Astrocyte of the spinal cord (primary cell): ENCODE results near the gene LUC7L3.
"Not testable (repeated sequence)": the region's sequence is repeated elsewhere in the genome, so short reads cannot be mapped to it uniquely, and the experiment has no call there.

ENCODE experiments used
- DNase-seq: peaks from one replicate; pipeline ENCODE4 v3.0.0; 2011; ENCODE audit warnings: low read depth, low spot score
- H3K4me3 ChIP-seq: 2 replicates; pipeline ENCODE4 v1.5.1; 2011; ENCODE audit warnings: low read depth, mild to moderate bottlenecking, low read length, moderate library complexity
- CTCF ChIP-seq: IDR thresholded peaks from 2 replicates; pipeline ENCODE4 v1.5.1; 2012; ENCODE audit warnings: low read depth, mild to moderate bottlenecking, low read length, inconsistent platforms
- in situ Hi-C: cut with HindIII; loops from 2 replicates; pipeline ENCODE4 v1.10.0; 2017; ENCODE audit warnings: low sequenced_read_pairs

LUC7L3 gene

GRCh38 chr17:50708050-50709000 is 11.1 kb upstream of the LUC7L3 start:
- in situ Hi-C loops, result no loop called here
- no peak for TF ChIP-seq CTCF
- H3K4me3 ChIP-seq, result peak overlapping the region; percentile 73
- peak; percentile 44 for DNase-seq

GRCh38 chr17:50709053-50709452 is 10.3 kb upstream of the LUC7L3 start:
- in situ Hi-C loops, DNase-seq, H3K4me3 ChIP-seq: not testable (repeated sequence)

- H3K4me3 ChIP-seq, result no peak overlapping the region
- no peak for DNase-seq
- in situ Hi-C loops, result no loop called here
- TF ChIP-seq CTCF, result no peak
These were observed 9.4 kb upstream of the LUC7L3 start for GRCh38 chr17:50710025-50710424.

- no peak for TF ChIP-seq CTCF
- in situ Hi-C loops, result no loop called here
- H3K4me3 ChIP-seq, result no peak overlapping the region
- DNase-seq, result no peak
These were observed 8.8 kb upstream of the LUC7L3 start for GRCh38 chr17:50710650-50711049.

- no peak for TF ChIP-seq CTCF
- no peak overlapping the region for H3K4me3 ChIP-seq
- in situ Hi-C loops, result no loop called here
- no peak for DNase-seq
These were observed 6.8 kb upstream of the LUC7L3 start for GRCh38 chr17:50712641-50713040.

GRCh38 chr17:50715471-50715870 is 3.9 kb upstream of the LUC7L3 start:
- in situ Hi-C loops, result no loop called here
- TF ChIP-seq CTCF, result no peak

More at GRCh38 chr17:50715471-50715870, 3.9 kb upstream of the LUC7L3 start:
- H3K4me3 ChIP-seq, result no peak overlapping the region
- DNase-seq, result no peak
